ENCODE measurements around the gene PURA.

The PURA gene

DNA sequence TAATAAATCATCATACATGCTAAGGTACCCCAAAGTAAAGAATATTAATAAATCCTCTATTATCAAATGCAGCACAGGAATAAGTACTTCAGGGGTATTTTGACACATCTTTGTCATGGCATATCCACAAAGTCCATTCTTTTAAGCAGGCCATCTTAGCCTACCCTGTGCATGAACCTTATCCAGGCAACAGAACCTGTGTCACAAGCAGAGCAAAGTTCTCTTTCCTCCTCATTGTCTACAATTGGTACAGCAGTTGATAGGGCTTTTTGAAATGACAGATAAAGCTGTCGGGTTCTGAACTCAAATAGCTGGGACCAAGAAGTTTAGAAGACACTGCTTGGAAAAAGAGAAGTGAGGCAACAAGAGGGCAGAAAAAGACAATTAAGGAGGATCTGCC, 30.8 kb upstream of the PURA start:
- in situ Hi-C loops (cut with MboI; ENCODE audit: low sequenced_read_pairs, unreplicated experiment): no loop called here
- TF ChIP-seq CTCF (IDR thresholded peaks at IDR 0.05; ENCODE audit: borderline replicate concordance, control extremely low read depth, extremely low read depth, insufficient read depth, missing control alignments): no peak
- no peak for DNase-seq (ENCODE audit: low spot score)

GRCh38 chr5:140083650-140084049, 30.3 kb upstream of the PURA start:
- TF ChIP-seq CTCF (IDR thresholded peaks at IDR 0.05; ENCODE audit: borderline replicate concordance, control extremely low read depth, extremely low read depth, insufficient read depth, missing control alignments): no peak
- in situ Hi-C loops (cut with MboI; ENCODE audit: low sequenced_read_pairs, unreplicated experiment): no loop called here
- no peak for DNase-seq (ENCODE audit: low spot score)

- DNase-seq (ENCODE audit: low spot score): no peak
- no peak for TF ChIP-seq CTCF (IDR thresholded peaks at IDR 0.05; ENCODE audit: borderline replicate concordance, control extremely low read depth, extremely low read depth, insufficient read depth, missing control alignments)
- in situ Hi-C loops (cut with MboI; ENCODE audit: low sequenced_read_pairs, unreplicated experiment): no loop called here
Observed at GRCh38 chr5:140084541-140084940, 29.4 kb upstream of the PURA start.

DNA sequence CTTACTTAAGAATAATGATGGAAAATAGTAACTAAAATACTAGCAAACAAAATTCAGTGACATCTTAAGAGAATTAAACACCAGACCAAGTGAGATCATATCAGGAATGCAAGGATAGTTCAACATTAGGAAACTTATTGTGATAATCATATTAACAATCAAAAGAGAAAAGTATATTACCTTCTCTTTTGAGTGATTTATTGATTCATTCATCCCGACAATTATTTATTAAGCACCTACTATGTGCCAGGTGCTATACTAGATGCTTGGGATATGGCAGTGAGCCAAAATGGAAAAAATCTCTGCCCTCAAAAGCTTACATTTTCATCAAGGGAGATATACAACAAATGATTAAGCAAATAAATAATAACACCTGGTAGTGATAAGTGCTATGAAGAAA, 23.7 kb upstream of the PURA start:
- in situ Hi-C loops (cut with MboI; ENCODE audit: low sequenced_read_pairs, unreplicated experiment): no loop called here
- no peak for TF ChIP-seq CTCF (IDR thresholded peaks at IDR 0.05; ENCODE audit: borderline replicate concordance, control extremely low read depth, extremely low read depth, insufficient read depth, missing control alignments)
- no peak for DNase-seq (ENCODE audit: low spot score)

DNA sequence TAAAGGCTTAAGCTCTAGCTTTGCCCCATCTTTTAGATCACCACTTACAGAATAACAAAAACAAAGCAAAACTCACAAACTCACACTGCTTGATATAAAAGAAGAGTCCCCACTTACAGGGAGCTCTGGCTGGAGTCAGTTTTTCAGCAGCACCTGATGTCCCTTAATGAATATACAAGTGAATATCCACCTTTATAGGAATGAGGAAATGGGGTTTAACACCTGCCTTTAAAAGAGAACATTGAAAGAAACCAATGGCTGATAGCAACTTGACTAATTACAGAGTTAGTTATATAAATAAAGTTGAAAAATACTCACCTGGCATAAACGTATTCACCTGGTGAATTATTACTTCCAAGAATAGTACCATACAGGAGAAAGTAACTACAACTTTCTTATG, 20.7 kb upstream of the PURA start:
- no peak for DNase-seq (ENCODE audit: low spot score)
- no peak for TF ChIP-seq CTCF (IDR thresholded peaks at IDR 0.05; ENCODE audit: borderline replicate concordance, control extremely low read depth, extremely low read depth, insufficient read depth, missing control alignments)
- in situ Hi-C loops (cut with MboI; ENCODE audit: low sequenced_read_pairs, unreplicated experiment): no loop called here

DNA sequence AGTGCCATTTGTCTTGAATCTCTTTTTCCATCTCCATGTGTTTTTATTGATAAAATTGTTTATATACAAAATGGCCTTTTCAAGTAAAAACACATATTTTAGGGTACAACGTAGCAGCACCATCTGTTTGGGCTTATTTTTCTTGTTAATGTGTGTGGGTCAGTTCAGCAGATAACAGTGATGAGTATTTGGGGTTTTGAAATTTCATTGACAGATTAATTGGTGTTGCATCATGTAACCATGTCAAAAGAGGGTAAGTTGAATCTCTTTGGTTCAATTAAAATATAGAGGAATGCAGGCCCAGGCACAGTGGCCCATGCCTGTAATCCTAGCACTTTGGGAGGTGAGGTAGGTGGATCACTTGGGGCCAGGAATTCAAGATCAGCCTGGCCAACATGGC, 20.0 kb upstream of the PURA start:
- DNase-seq (ENCODE audit: low spot score): no peak
- in situ Hi-C loops (cut with MboI; ENCODE audit: low sequenced_read_pairs, unreplicated experiment): no loop called here
- TF ChIP-seq CTCF (IDR thresholded peaks at IDR 0.05; ENCODE audit: borderline replicate concordance, control extremely low read depth, extremely low read depth, insufficient read depth, missing control alignments): no peak

GRCh38 chr5:140094889-140095288, 19.0 kb upstream of the PURA start:
- in situ Hi-C loops (cut with MboI; ENCODE audit: low sequenced_read_pairs, unreplicated experiment): no loop called here
- TF ChIP-seq CTCF (IDR thresholded peaks at IDR 0.05; ENCODE audit: borderline replicate concordance, control extremely low read depth, extremely low read depth, insufficient read depth, missing control alignments): no peak
- DNase-seq (ENCODE audit: low spot score): no peak

All from GM13976 (cell line).